Skeletal muscle satellite cell (primary cell): ENCODE results near the gene LYRM4.

ENCODE experiments used
- H3K27me3 ChIP-seq: 2 replicates; pipeline ENCODE4 v1.7.0; 2013; ENCODE audit warnings: low read length; ENCODE audit not compliant: control insufficient read depth, insufficient read depth
- H3K36me3 ChIP-seq: 2 replicates; pipeline ENCODE4 v1.7.0; 2013; ENCODE audit warnings: mild to moderate bottlenecking, control low read depth, low read length; ENCODE audit not compliant: insufficient read depth
- H3K4me1 ChIP-seq: 2 replicates; pipeline ENCODE4 v1.7.0; 2013; ENCODE audit warnings: low read length; ENCODE audit not compliant: control insufficient read depth, insufficient read depth
- H3K4me2 ChIP-seq: 2 replicates; pipeline ENCODE4 v1.7.0; 2013; ENCODE audit warnings: mild to moderate bottlenecking, low read length
- H3K4me3 ChIP-seq: 2 replicates; pipeline ENCODE4 v1.7.0; 2013; ENCODE audit warnings: low read length
- H3K9ac ChIP-seq: 2 replicates; pipeline ENCODE4 v1.7.0; 2013; ENCODE audit warnings: mild to moderate bottlenecking, low read depth, low read length, moderate library complexity
- H3K9me3 ChIP-seq: replicated peaks from 2 replicates; pipeline ENCODE4 v1.7.0; 2013; ENCODE audit warnings: mild to moderate bottlenecking, control low read depth, low read length

Gene LYRM4

DNA sequence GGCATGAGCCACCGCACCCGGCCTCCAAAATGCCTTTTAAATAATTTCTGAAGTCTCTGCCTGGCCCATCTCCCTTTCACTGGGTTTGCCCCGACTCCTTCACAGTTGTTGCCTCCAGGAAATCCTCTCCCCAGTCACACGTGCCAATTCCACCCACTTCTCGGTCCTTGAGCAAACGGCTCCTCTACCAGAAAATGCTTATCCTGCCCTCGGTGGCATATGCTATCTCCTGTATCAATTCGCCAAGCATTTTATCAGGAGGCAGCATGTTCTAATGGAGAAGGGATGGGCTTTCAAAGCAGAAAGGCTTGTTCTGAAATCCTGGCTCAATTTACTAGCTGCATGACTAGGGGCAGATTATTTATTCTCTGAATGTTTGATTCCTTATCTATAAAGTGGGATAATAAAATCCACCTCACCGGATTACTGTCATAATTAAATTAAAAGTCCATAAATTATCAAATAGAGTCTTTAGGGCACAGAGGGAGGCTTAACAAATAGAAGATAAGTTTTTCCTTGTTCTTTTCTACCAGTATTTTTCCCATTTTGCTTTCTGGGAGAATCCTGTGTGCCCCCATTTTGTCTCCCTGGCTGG, 109.3 kb downstream of the LYRM4 start:
- Histone ChIP-seq H3K27me3 (no peaks in the 10 kb centered on the region), H3K4me3 (peak overlapping the region; percentile 32), H3K4me2 (peak overlapping the region; percentile 75), H3K9ac (peak overlapping the region; percentile 73), H3K36me3 (no peaks in the 10 kb centered on the region), H3K4me1 (peaks cover 18% of the 10 kb centered on the region), H3K9me3 (no peaks in the 10 kb centered on the region)

DNA sequence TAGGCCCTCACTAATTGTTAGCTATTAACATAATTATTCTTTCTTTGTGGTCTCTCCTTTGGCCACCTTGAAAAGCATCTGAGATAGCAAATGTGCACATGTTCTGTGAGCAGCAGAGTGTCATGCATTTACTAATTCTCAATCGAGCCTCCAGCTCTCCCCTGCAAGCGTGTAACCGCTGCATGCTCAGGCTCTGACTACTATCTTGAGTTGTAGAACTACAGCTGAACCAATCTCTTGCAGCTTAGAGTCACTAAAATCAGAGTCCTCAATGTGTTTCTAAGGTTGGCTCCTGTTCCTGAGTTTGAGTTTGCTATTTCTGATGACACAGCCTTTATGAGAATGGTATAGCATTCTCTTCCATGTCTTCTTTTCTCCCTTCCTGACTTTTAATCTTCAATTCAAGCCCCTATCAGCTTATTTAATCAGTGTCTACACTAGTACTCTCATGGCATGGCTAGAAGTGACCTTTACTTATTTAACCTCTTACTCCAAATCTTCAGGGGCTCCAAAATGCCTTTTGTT, 110.1 kb downstream of the LYRM4 start:
- Histone ChIP-seq H3K27me3 (no peaks in the 10 kb centered on the region), H3K9me3 (no peaks in the 10 kb centered on the region), H3K9ac (no peak overlapping the region), H3K4me3 (no peak overlapping the region), H3K4me2 (no peak overlapping the region), H3K36me3 (no peaks in the 10 kb centered on the region), H3K4me1 (peaks cover 18% of the 10 kb centered on the region)

DNA sequence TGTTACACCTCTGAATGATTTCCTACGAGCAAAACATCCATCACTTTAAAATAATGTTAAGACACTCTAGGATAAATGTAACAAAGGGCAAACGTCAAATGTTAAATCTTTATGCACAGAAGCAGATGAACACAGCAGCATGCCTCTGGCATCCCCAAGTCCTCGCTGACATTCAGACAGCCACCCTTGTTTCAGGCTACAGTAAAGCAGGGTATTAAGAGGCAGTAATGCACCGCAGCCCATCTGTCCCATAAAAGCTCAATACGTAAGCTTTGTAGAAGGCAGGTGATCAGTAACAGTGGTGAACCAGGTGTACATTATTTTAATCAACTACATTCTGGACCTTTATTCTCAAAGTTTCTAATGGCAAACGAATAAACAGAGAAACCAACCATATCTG, 110.9 kb downstream of the LYRM4 start:
- H3K4me2 ChIP-seq: no peak overlapping the region
- H3K9me3 ChIP-seq: no peaks in the 10 kb centered on the region
- H3K4me3 ChIP-seq: no peak overlapping the region
- H3K36me3 ChIP-seq: no peaks in the 10 kb centered on the region
- H3K4me1 ChIP-seq: peaks cover 18% of the 10 kb centered on the region
- H3K27me3 ChIP-seq: no peaks in the 10 kb centered on the region
- no peak overlapping the region for H3K9ac ChIP-seq

DNA sequence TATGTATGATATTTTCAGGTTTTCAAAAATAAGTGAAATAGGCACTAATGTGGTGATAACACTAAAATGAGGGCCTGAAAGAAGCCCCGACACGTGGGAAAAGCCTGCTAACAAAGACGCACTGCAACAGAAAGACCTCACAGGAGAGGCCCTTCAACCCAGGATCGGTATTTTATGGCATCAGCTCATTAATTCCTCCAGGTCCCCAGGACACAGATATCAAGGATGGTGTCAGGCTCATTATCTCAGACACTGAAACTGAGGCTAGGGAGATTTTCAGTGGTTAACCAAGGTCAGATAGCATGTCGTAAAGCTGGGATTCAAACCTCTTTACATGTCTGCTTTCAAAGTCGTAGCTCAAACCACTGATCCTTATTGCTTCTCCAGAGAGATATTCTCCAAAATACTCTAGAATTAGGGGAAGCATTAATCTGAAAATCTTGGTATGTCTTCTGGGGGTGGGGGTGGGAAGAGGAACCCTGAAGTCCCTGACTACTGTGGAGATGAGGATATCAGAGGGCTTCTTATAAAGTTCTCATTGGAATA, 111.5 kb downstream of the LYRM4 start:
- no peak overlapping the region for H3K4me3 ChIP-seq

DNA sequence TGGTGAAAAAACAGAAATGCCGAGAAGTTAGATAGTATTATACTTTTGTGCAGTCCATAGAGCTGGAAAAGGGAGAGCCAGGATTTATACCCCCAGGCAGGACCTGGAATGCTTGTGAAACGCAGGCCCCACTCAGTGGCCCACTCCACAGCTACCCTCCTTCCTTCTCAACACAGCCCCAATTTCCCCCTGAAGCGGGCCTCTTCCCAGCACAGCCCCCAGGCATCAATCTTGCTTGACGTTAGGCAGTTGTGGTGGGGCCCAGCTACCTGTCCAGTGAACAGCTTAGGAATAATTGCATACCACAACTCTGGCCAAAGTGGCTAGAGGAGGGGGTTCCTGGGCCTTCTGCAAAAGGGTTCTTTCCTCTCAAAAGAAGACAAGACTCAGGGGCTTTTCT, 114.4 kb downstream of the LYRM4 start:
- Histone ChIP-seq H3K27me3 (no peaks in the 10 kb centered on the region), H3K4me2 (no peak overlapping the region), H3K36me3 (no peaks in the 10 kb centered on the region), H3K4me1 (peaks cover 4% of the 10 kb centered on the region), H3K9ac (no peak overlapping the region), H3K9me3 (no peaks in the 10 kb centered on the region), H3K4me3 (no peak overlapping the region)

More for the DNA sequence above, 111.5 kb downstream of the LYRM4 start:
- Histone ChIP-seq H3K27me3 (no peaks in the 10 kb centered on the region), H3K4me1 (peaks cover 18% of the 10 kb centered on the region), H3K9me3 (no peaks in the 10 kb centered on the region), H3K9ac (no peak overlapping the region), H3K4me2 (no peak overlapping the region), H3K36me3 (no peaks in the 10 kb centered on the region)

DNA sequence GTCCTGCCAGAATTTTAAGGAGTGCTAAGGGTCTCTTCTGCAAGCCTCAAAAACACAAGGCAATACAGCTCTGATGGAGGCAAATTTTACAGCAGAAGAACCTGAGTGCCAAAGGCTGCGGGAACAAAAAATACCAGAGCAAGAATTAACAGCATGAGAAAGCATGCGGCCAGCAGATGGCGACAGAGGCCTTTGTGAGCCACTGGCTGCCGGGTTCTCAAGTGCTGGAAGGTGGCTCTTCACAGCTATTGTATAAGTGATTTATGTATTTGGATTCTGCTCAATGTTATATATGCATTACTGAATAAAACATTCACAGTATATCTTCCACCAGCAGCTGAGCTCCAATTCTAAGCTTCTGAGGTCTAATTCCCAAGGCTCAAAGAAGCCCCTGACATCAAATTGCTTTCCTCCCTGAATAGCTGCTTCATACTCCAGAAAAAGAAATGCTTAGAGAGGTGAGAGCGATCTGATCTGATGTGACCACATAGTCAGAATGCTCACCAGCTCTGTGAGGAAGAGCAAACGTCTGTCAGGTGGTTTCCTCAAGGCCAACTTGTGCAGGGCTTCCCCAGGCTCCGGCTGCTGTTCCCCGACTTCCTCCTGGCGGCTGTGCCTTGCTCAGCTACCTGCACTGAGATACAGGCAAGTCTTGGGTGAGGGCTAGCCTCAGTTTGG, 117.0 kb downstream of the LYRM4 start:
- H3K4me1 ChIP-seq: no peaks in the 10 kb centered on the region
- H3K4me3 ChIP-seq: no peak overlapping the region
- H3K36me3 ChIP-seq: no peaks in the 10 kb centered on the region
- H3K27me3 ChIP-seq: no peaks in the 10 kb centered on the region
- H3K9ac ChIP-seq: no peak overlapping the region
- no peak overlapping the region for H3K4me2 ChIP-seq
- no peaks in the 10 kb centered on the region for H3K9me3 ChIP-seq

DNA sequence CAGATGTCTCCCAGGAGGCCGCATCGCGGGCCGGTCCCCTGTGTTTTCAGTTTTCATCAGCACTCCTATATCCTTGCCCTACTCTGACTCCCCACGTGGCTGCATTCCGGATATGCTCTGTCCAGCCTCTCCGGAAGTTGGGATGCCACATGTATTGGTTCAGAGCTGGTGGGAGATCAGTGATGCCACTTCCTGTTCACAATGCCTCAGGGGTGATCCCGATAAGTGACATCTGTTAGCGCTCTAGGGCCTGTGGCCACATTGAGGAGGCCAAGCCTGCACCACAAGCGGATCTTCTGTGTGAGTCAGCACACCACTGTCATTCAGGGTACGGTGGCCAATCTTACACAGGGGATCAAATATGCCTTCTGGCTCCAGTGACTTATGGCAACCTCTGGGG, 117.8 kb downstream of the LYRM4 start:
- H3K9ac ChIP-seq: no peak overlapping the region
- no peaks in the 10 kb centered on the region for H3K9me3 ChIP-seq
- no peak overlapping the region for H3K4me3 ChIP-seq
- H3K4me1 ChIP-seq: no peaks in the 10 kb centered on the region
- H3K4me2 ChIP-seq: no peak overlapping the region
- no peaks in the 10 kb centered on the region for H3K27me3 ChIP-seq
- H3K36me3 ChIP-seq: no peaks in the 10 kb centered on the region

DNA sequence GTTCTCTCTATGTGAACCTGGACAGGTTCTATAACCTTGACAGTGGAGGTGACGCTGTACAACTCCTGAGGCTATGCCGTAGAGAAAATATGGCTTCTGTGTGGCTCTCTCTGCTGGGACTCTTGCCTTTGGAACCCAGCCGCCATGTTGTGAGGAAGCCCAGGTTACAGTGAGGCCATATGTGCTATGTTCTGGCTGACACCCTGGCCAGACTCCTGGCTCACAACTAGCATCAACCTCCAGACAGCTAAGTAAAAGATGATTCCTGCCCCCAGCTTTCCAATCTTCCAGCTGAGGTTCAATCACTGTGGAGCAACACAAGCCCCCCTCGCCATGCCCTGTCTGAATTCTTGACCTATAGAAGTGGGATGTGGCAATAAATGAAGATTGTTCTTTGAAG, 118.6 kb downstream of the LYRM4 start:
- H3K4me1 ChIP-seq: no peaks in the 10 kb centered on the region
- no peak overlapping the region for H3K9ac ChIP-seq
- H3K9me3 ChIP-seq: no peaks in the 10 kb centered on the region
- H3K4me2 ChIP-seq: no peak overlapping the region
- H3K36me3 ChIP-seq: no peaks in the 10 kb centered on the region
- no peaks in the 10 kb centered on the region for H3K27me3 ChIP-seq
- no peak overlapping the region for H3K4me3 ChIP-seq

DNA sequence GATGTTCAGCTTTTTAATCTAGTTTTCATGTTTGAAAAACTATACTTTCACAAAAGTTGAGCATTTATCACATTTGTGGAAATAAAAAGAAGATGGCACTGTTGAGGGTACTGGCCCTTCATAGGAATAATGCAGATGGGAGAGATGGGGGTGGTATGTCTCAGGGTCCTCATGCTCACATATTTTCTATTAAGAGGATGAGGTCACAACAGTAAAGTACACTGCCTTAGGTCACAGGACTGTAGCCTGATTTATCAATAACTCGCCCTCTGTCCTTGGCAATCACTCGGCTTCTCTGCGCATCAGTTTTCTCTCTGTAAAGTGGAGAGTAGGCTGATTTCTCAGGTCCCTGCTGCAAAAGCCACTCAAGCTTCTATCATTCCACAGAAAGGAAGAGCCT, 119.7 kb downstream of the LYRM4 start:
- no peaks in the 10 kb centered on the region for H3K36me3 ChIP-seq
- no peak overlapping the region for H3K4me3 ChIP-seq
- no peak overlapping the region for H3K4me2 ChIP-seq
- no peaks in the 10 kb centered on the region for H3K4me1 ChIP-seq
- no peaks in the 10 kb centered on the region for H3K9me3 ChIP-seq
- H3K27me3 ChIP-seq: no peaks in the 10 kb centered on the region
- H3K9ac ChIP-seq: no peak overlapping the region

DNA sequence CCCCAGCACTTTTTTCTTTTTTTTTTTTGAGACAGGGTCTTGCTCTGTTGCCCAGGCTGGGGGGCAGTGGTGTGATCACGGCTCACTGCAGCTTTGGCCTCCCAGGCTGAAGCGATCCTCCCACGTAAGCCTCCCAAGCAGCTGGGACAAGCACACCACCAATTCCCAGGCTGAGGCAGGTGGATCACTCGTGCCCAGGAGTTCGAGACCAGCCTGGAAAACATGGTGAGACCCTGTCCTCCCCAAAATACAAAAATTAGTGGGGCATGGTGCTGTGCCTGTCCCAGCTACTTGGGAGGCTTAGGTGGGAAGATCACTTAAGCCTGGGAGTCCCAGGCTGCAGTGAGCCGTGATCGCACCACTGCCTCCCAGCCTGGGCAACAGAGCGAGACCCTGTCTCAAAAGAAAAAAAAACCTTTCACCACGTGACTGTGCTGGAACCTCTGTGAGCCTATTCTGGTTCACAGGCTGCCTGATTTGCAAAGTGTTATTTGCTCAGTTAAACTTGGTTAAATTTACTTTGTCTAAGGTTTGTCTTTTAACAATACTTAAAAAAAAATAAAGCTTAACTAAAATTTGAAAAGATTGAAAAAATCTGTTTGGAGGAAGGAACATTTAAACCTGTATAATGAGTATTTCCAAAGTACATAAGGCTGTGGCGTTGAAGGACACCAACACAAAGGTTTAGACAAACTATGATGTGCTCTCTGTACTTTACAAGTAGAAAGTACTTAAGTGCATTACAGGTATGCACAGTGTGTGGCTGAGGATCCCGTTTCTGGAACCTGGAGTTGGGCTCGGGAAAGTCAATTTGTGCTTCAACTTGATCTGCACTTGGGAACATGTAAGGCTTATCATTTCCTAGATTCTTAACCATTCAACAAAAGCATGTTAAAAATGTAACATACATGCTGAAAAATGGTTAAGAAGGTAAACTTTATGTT, 120.7 kb downstream of the LYRM4 start:
- H3K4me1 ChIP-seq: no peaks in the 10 kb centered on the region
- H3K9me3 ChIP-seq: no peaks in the 10 kb centered on the region
- H3K36me3 ChIP-seq: no peaks in the 10 kb centered on the region
- no peak overlapping the region for H3K4me2 ChIP-seq
- H3K4me3 ChIP-seq: no peak overlapping the region
- no peak overlapping the region for H3K9ac ChIP-seq
- H3K27me3 ChIP-seq: no peaks in the 10 kb centered on the region
